Stimulated activated CD4-positive, alpha-beta T cell treated with anti-CD3 and anti-CD28 coated beads, Interleukin-4, amount 100 ng/mL, for 48 hours (primary cell): ENCODE results near the gene SLC47A2.
A peak's percentile ranks its signal among the peaks of the same experiment; 100 is the strongest.

ENCODE experiments used
- DNase-seq, 2 donors: peaks; one replicate each; pipeline ENCODE4 v3.0.0-alpha.2; 2020; ENCODE audit warnings: low read depth in 2 of 2

SLC47A2 gene

GRCh38 chr17:19646788-19647696 is 69.3 kb downstream of the SLC47A2 start:
- DNase-seq, result no peak

GRCh38 chr17:19645734-19646201 is 70.6 kb downstream of the SLC47A2 start:
- DNase-seq, result peak; percentile 43 to 54

- DNase-seq, result no peak
Observed at GRCh38 chr17:19644493-19645210, 71.7 kb downstream of the SLC47A2 start.

- DNase-seq, result no peak
Observed at GRCh38 chr17:19642373-19642893, 74.0 kb downstream of the SLC47A2 start.

- DNase-seq, result no peak
Observed at GRCh38 chr17:19641687-19642372, 74.6 kb downstream of the SLC47A2 start.

GRCh38 chr17:19631905-19632304 is 84.5 kb downstream of the SLC47A2 start:
- DNase-seq, result no peak

GRCh38 chr17:19630661-19631060 is 85.7 kb downstream of the SLC47A2 start:
- no peak for DNase-seq

GRCh38 chr17:19630035-19630434 is 86.3 kb downstream of the SLC47A2 start:
- no peak for DNase-seq

GRCh38 chr17:19629449-19629848 is 86.9 kb downstream of the SLC47A2 start:
- no peak for DNase-seq
